Left ventricle myocardium inferior (tissue), 1 donor: Measurements from ENCODE around the gene SAMD3. TPM values are rescaled to one million over a fixed set of nuclear protein-coding genes. Genes with fewer than 3 reads are reported as not detected.

Experiments
- DNase-seq: peaks from one replicate; pipeline ENCODE4 v3.0.0-alpha.2; 2020
- H3K27ac ChIP-seq: fragments of 200-600 bp; replicated peaks from 2 replicates; pipeline ENCODE4 v1.8.0; 2021
- H3K27me3 ChIP-seq: fragments of 200-600 bp; 2 replicates; pipeline ENCODE4 v1.8.0; 2021; ENCODE audit warnings: low read depth
- H3K36me3 ChIP-seq: fragments of 200-600 bp; 2 replicates; pipeline ENCODE4 v1.8.0; 2021
- H3K4me1 ChIP-seq: fragments of 200-600 bp; 2 replicates; pipeline ENCODE4 v1.8.0; 2021
- H3K4me3 ChIP-seq: fragments of 200-600 bp; 2 replicates; pipeline ENCODE4 v1.8.0; 2021; ENCODE audit warnings: mild to moderate bottlenecking, moderate library complexity
- H3K9me3 ChIP-seq: fragments of 200-600 bp; replicated peaks from 2 replicates; pipeline ENCODE4 v1.8.0; 2021
- CTCF ChIP-seq: fragments of 200-600 bp; IDR thresholded peaks from 2 replicates; pipeline ENCODE4 v1.8.0; 2021; ENCODE audit warnings: antibody characterized with exemption, mild to moderate bottlenecking, borderline replicate concordance
- intact Hi-C: fragments of 100-400 bp; cut with micrococcal nuclease; formaldehyde crosslinking; loops from one replicate; pipeline ENCODE4 v1.11.0; 2022
- total RNA-seq: library from RNA; stranded (reverse); fragmentation: NEBNext Ultra II Directional; extraction: Animal tissue kit (Norgen Biotek cat#: 25700); gene quantifications from one replicate; pipeline ENCODE4 v1.2.1, GENCODE V29; 2021
- donor health status: DM: no; HTN: yes; CAD: no; lungs with severe emphysema.

SAMD3 gene
- total RNA-seq, 1 donor from 2014 or later = not detected

- Histone ChIP-seq H3K27ac (no peak overlapping the region), H3K27me3 (peaks cover 8% of the 10 kb centered on the region), H3K36me3 (no peaks in the 10 kb centered on the region), H3K4me1 (no peaks in the 10 kb centered on the region), H3K4me3 (no peak overlapping the region), H3K9me3 (no peaks in the 10 kb centered on the region)
- no peak for TF ChIP-seq CTCF
- intact Hi-C loops = no loop called here
- DNase-seq = no peak
Measured at GRCh38 chr6:130218134-130218533, 4.6 kb downstream of the SAMD3 start.

GRCh38 chr6:130216620-130217019, 6.1 kb downstream of the SAMD3 start:
- H3K27ac ChIP-seq = no peak overlapping the region
- TF ChIP-seq CTCF = no peak
- no peaks in the 10 kb centered on the region for H3K9me3 ChIP-seq
- H3K36me3 ChIP-seq = no peaks in the 10 kb centered on the region
- H3K4me1 ChIP-seq = no peaks in the 10 kb centered on the region
- intact Hi-C loops = no loop called here
- H3K27me3 ChIP-seq = peaks cover 8% of the 10 kb centered on the region
- DNase-seq = no peak
- no peak overlapping the region for H3K4me3 ChIP-seq

- DNase-seq = no peak
- intact Hi-C loops = no loop called here
Measured at GRCh38 chr6:130215526-130215925, 7.2 kb downstream of the SAMD3 start.

GRCh38 chr6:130212215-130212874, 10.4 kb downstream of the SAMD3 start:
- Histone ChIP-seq H3K4me3 (no peak overlapping the region), H3K27ac (no peak overlapping the region), H3K27me3 (peaks cover 8% of the 10 kb centered on the region), H3K9me3 (no peaks in the 10 kb centered on the region), H3K36me3 (no peaks in the 10 kb centered on the region), H3K4me1 (no peaks in the 10 kb centered on the region)
- TF ChIP-seq CTCF = no peak
- intact Hi-C loops = no loop called here
- no peak for DNase-seq

More at GRCh38 chr6:130215526-130215925, 7.2 kb downstream of the SAMD3 start:
- H3K36me3 ChIP-seq = no peaks in the 10 kb centered on the region
- no peak overlapping the region for H3K4me3 ChIP-seq
- no peaks in the 10 kb centered on the region for H3K4me1 ChIP-seq
- H3K9me3 ChIP-seq = no peaks in the 10 kb centered on the region
- H3K27ac ChIP-seq = no peak overlapping the region
- peaks cover 8% of the 10 kb centered on the region for H3K27me3 ChIP-seq
- TF ChIP-seq CTCF = no peak

- no peaks in the 10 kb centered on the region for H3K9me3 ChIP-seq
- no peak overlapping the region for H3K4me3 ChIP-seq
- peaks cover 6% of the 10 kb centered on the region for H3K27me3 ChIP-seq
- no peaks in the 10 kb centered on the region for H3K36me3 ChIP-seq
- intact Hi-C loops = no loop called here
- H3K27ac ChIP-seq = no peak overlapping the region
- TF ChIP-seq CTCF = no peak
- DNase-seq = no peak
- no peaks in the 10 kb centered on the region for H3K4me1 ChIP-seq
Measured at GRCh38 chr6:130211691-130212090, 11.1 kb downstream of the SAMD3 start.
